ENCODE results near the gene KRTAP4-9. TPM values are rescaled to one million over a fixed set of nuclear protein-coding genes. Genes with fewer than 3 reads are reported as not detected.

The KRTAP4-9 gene
- not detected in 2 replicates for total RNA-seq

GRCh38 chr17:41105347-41105746, at the start of gene KRTAP4-9:
Gene KRTAP4-9, plus strand, starts transcription at chr17:41105389. Its CDS starts 0 bp downstream, at chr17:41105389.

GRCh38 chr17:41060052-41060604, 45.1 kb upstream of the KRTAP4-9 start, which contains the start of gene KRTAP2-3:
Gene KRTAP2-3, minus strand, starts transcription at chr17:41060114. Its CDS starts 64 bp downstream, at chr17:41060050.

GRCh38 chr17:41065829-41066624, 39.2 kb upstream of the KRTAP4-9 start, which contains the start of gene KRTAP2-4:
Gene KRTAP2-4, minus strand, starts transcription at chr17:41065879. Its CDS starts 34 bp downstream, at chr17:41065845.

GRCh38 chr17:41084100-41084856, 20.9 kb upstream of the KRTAP4-9 start, which contains the start of gene KRTAP4-7:
Gene KRTAP4-7, plus strand, starts transcription at chr17:41084150. Its CDS starts 57 bp downstream, at chr17:41084207.

GRCh38 chr17:41098042-41098441, 7.1 kb upstream of the KRTAP4-9 start, which contains the start of gene KRTAP4-8:
Gene KRTAP4-8, minus strand, starts transcription at chr17:41098142. Its CDS starts 58 bp downstream, at chr17:41098084.

GRCh38 chr17:41101586-41102259, 3.5 kb upstream of the KRTAP4-9 start, which contains the start of gene KRTAP4-16:
Gene KRTAP4-16, minus strand, starts transcription at chr17:41102209. Its CDS starts 0 bp downstream, at chr17:41102209.

GRCh38 chr17:41117846-41118386, 12.7 kb downstream of the KRTAP4-9 start, which contains the start of gene KRTAP4-11:
Gene KRTAP4-11, minus strand, starts transcription at chr17:41118373. Its CDS starts 58 bp downstream, at chr17:41118315.

GRCh38 chr17:41123991-41124371, 18.8 kb downstream of the KRTAP4-9 start, which contains the start of gene KRTAP4-12:
Gene KRTAP4-12, minus strand, starts transcription at chr17:41124182. Its CDS starts 60 bp downstream, at chr17:41124122.

GRCh38 chr17:41140360-41141131, 35.4 kb downstream of the KRTAP4-9 start, which contains the start of gene KRTAP4-6:
Gene KRTAP4-6, minus strand, starts transcription at chr17:41140544. Its CDS starts 57 bp downstream, at chr17:41140487.

GRCh38 chr17:41149652-41149985, 44.4 kb downstream of the KRTAP4-9 start, which contains the start of gene KRTAP4-5:
Gene KRTAP4-5, minus strand, starts transcription at chr17:41149825. Its CDS starts 58 bp downstream, at chr17:41149767.

Other genes starting within 250 kb of the KRTAP4-9 start
- gene KRT12, start 238.2 kb upstream of the KRTAP4-9 start, total RNA-seq = not detected in 2 replicates
- not detected in 2 replicates for gene KRT20, start 220.1 kb upstream of the KRTAP4-9 start, total RNA-seq
- 35.7 and 36.8 TPM in 2 replicates for gene KRT23, start 167.7 kb upstream of the KRTAP4-9 start, total RNA-seq
- not detected in 2 replicates for gene KRT39, start 138.4 kb upstream of the KRTAP4-9 start, total RNA-seq
- 0.07 TPM in 1 of 2 replicates, not detected in the other for gene KRT40, start 121.1 kb upstream of the KRTAP4-9 start, total RNA-seq
- not detected in 2 replicates for gene KRTAP3-3, start 111.2 kb upstream of the KRTAP4-9 start, total RNA-seq
- gene KRTAP3-2, start 105.5 kb upstream of the KRTAP4-9 start, total RNA-seq = not detected in 2 replicates
- gene KRTAP3-1, start 96.3 kb upstream of the KRTAP4-9 start, total RNA-seq = not detected in 2 replicates
- not detected in 2 replicates for gene KRTAP1-5, start 78.2 kb upstream of the KRTAP4-9 start, total RNA-seq
- gene KRTAP1-4, start 75.2 kb upstream of the KRTAP4-9 start, total RNA-seq = not detected in 2 replicates
- not detected in 2 replicates for gene KRTAP1-3, start 70.5 kb upstream of the KRTAP4-9 start, total RNA-seq
- gene KRTAP1-1, start 63.9 kb upstream of the KRTAP4-9 start, total RNA-seq = not detected in 2 replicates
- gene KRTAP2-1, start 58.1 kb upstream of the KRTAP4-9 start, total RNA-seq = not detected in 2 replicates
- not detected in 2 replicates for gene KRTAP2-2, start 50.2 kb upstream of the KRTAP4-9 start, total RNA-seq
- 0.21 and 0.84 TPM in 2 replicates for gene KRTAP2-3, start 45.3 kb upstream of the KRTAP4-9 start, total RNA-seq
- not detected in 2 replicates for gene KRTAP2-4, start 39.5 kb upstream of the KRTAP4-9 start, total RNA-seq
- not detected in 2 replicates for gene KRTAP4-7, start 21.2 kb upstream of the KRTAP4-9 start, total RNA-seq
- gene KRTAP4-8, start 7.2 kb upstream of the KRTAP4-9 start, total RNA-seq = not detected in 2 replicates
- gene KRTAP4-16, start 3.2 kb upstream of the KRTAP4-9 start, total RNA-seq = not detected in 2 replicates
- not detected in 2 replicates for gene KRTAP4-11, start 13.0 kb downstream of the KRTAP4-9 start, total RNA-seq
- gene KRTAP4-12, start 18.8 kb downstream of the KRTAP4-9 start, total RNA-seq = not detected in 2 replicates
- gene KRTAP4-6, start 35.2 kb downstream of the KRTAP4-9 start, total RNA-seq = not detected in 2 replicates
- gene KRTAP4-5, start 44.4 kb downstream of the KRTAP4-9 start, total RNA-seq = not detected in 2 replicates
- gene KRTAP4-4, start 55.4 kb downstream of the KRTAP4-9 start, total RNA-seq = not detected in 2 replicates
- gene KRTAP4-3, start 62.8 kb downstream of the KRTAP4-9 start, total RNA-seq = not detected in 2 replicates
- gene KRTAP4-2, start 72.8 kb downstream of the KRTAP4-9 start, total RNA-seq = not detected in 2 replicates
- gene KRTAP4-1, start 79.5 kb downstream of the KRTAP4-9 start, total RNA-seq = not detected in 2 replicates
- gene KRTAP9-1, start 84.5 kb downstream of the KRTAP4-9 start, total RNA-seq = not detected in 2 replicates
- not detected in 2 replicates for gene KRTAP9-2, start 121.3 kb downstream of the KRTAP4-9 start, total RNA-seq
- not detected in 2 replicates for gene KRTAP9-3, start 127.1 kb downstream of the KRTAP4-9 start, total RNA-seq
- not detected in 2 replicates for gene KRTAP9-8, start 132.6 kb downstream of the KRTAP4-9 start, total RNA-seq
- not detected in 2 replicates for gene KRTAP9-4, start 144.3 kb downstream of the KRTAP4-9 start, total RNA-seq
- gene KRTAP9-9, start 150.0 kb downstream of the KRTAP4-9 start, total RNA-seq = not detected in 2 replicates
- gene KRTAP9-6, start 160.0 kb downstream of the KRTAP4-9 start, total RNA-seq = not detected in 2 replicates
- not detected in 2 replicates for gene KRTAP9-7, start 170.3 kb downstream of the KRTAP4-9 start, total RNA-seq
- gene KRTAP29-1, start 197.5 kb downstream of the KRTAP4-9 start, total RNA-seq = not detected in 2 replicates
- not detected in 2 replicates for gene KRTAP16-1, start 203.9 kb downstream of the KRTAP4-9 start, total RNA-seq
- gene KRTAP17-1, start 210.3 kb downstream of the KRTAP4-9 start, total RNA-seq = not detected in 2 replicates
- gene KRT33A, start 245.4 kb downstream of the KRTAP4-9 start, total RNA-seq = 0.35 TPM in 1 of 2 replicates, not detected in the other